OCI-LY3 (cell line): Measurements from ENCODE around the gene CLIC6.

Experiments used
- H2AFZ ChIP-seq: fragments of 200-600, 300-600 bp; shearing (Covaris generic); 2 replicates; pipeline ENCODE4 v1.6.0; 2014; ENCODE audit warnings: antibody characterized with exemption, low read depth, low read length
- H3K27ac ChIP-seq: fragments of 200-600, 300-600 bp; sonication (generic); 2 replicates; pipeline ENCODE4 v1.5.1; 2014; ENCODE audit warnings: mild to moderate bottlenecking, low read length, moderate library complexity, mixed read lengths
- H3K27me3 ChIP-seq: fragments of 200-600, 300-600 bp; sonication (generic); 2 replicates; pipeline ENCODE4 v1.6.1; 2014; ENCODE audit warnings: low read depth, low read length, mixed read lengths
- H3K36me3 ChIP-seq: fragments of 200-600, 300-600 bp; sonication (generic); replicated peaks from 2 replicates; pipeline ENCODE3; 2014; ENCODE audit warnings: low read depth, low read length, mixed read lengths
- H3K4me1 ChIP-seq: fragments of 300-600, 200-600 bp; sonication (generic); 2 replicates; pipeline ENCODE4 v1.6.1; 2014; ENCODE audit warnings: low read length, mixed read lengths
- H3K4me2 ChIP-seq: fragments of 200-600, 300-600 bp; sonication (generic); 2 replicates; pipeline ENCODE4 v1.6.1; 2014; ENCODE audit warnings: low read length, mixed read lengths
- H3K4me3 ChIP-seq: fragments of 300-600, 200-600 bp; sonication (generic); 2 replicates; pipeline ENCODE4 v1.5.1; 2014; ENCODE audit warnings: antibody characterized with exemption, mild to moderate bottlenecking, low read length, moderate library complexity
- H3K79me2 ChIP-seq: fragments of 300-600, 200-600 bp; shearing (Covaris generic); 2 replicates; pipeline ENCODE4 v1.6.1; 2014; ENCODE audit warnings: mild to moderate bottlenecking, low read length, mixed read lengths
- H3K9ac ChIP-seq: fragments of 300-600, 200-600 bp; shearing (Covaris generic); 2 replicates; pipeline ENCODE4 v1.6.0; 2014; ENCODE audit warnings: mild to moderate bottlenecking, low read length, moderate library complexity
- H3K9me3 ChIP-seq: fragments of 200-600, 300-600 bp; shearing (Covaris generic); 2 replicates; pipeline ENCODE4 v1.6.1; 2014; ENCODE audit warnings: low read length, mixed read lengths; ENCODE audit not compliant: insufficient read depth
- H4K20me1 ChIP-seq: fragments of 200-600, 300-600 bp; sonication (generic); 2 replicates; pipeline ENCODE4 v1.6.1; 2016; ENCODE audit warnings: low read length, mixed read lengths; ENCODE audit not compliant: insufficient read depth
- CTCF ChIP-seq: fragments of 200-600, 300-600 bp; sonication (generic); IDR thresholded peaks from 2 replicates; pipeline ENCODE4 v1.5.1; 2014; ENCODE audit warnings: antibody characterized with exemption, low read length, low read depth
- EZH2phosphoT487 ChIP-seq: fragments of 200-600 bp; shearing (Covaris generic); IDR thresholded peaks from 2 replicates; pipeline ENCODE4 v1.6.1; 2018; ENCODE audit warnings: antibody characterized with exemption, mixed run types, low read depth

The CLIC6 gene

GRCh38 chr21:34697826-34698225 lies 29.0 kb downstream of the CLIC6 start:
- no peak for TF ChIP-seq CTCF
- TF ChIP-seq EZH2phosphoT487 = no peak
- Histone ChIP-seq H3K4me2 (no peak overlapping the region), H3K9me3 (no peaks in the 10 kb centered on the region), H3K9ac (no peak overlapping the region), H2AFZ (no peak overlapping the region), H3K36me3 (no peaks in the 10 kb centered on the region), H3K4me3 (no peak overlapping the region), H3K27ac (no peak overlapping the region), H3K4me1 (peaks cover 33% of the 10 kb centered on the region), H4K20me1 (no peaks in the 10 kb centered on the region), H3K79me2 (no peaks in the 10 kb centered on the region), H3K27me3 (no peaks in the 10 kb centered on the region)

GRCh38 chr21:34698270-34699015 lies 29.6 kb downstream of the CLIC6 start:
- Histone ChIP-seq H3K36me3 (no peaks in the 10 kb centered on the region), H3K4me3 (no peak overlapping the region), H3K27ac (no peak overlapping the region), H3K9ac (no peak overlapping the region), H3K4me2 (no peak overlapping the region), H3K79me2 (no peaks in the 10 kb centered on the region), H3K4me1 (peaks cover 27% of the 10 kb centered on the region), H3K9me3 (no peaks in the 10 kb centered on the region), H4K20me1 (no peaks in the 10 kb centered on the region), H2AFZ (no peak overlapping the region), H3K27me3 (no peaks in the 10 kb centered on the region)
- TF ChIP-seq EZH2phosphoT487 = no peak
- TF ChIP-seq CTCF = no peak

- Histone ChIP-seq H3K36me3 (no peaks in the 10 kb centered on the region), H3K4me1 (peaks cover 12% of the 10 kb centered on the region), H3K4me3 (no peak overlapping the region), H3K79me2 (no peaks in the 10 kb centered on the region), H2AFZ (no peak overlapping the region), H3K9me3 (no peaks in the 10 kb centered on the region), H3K27me3 (no peaks in the 10 kb centered on the region), H3K4me2 (peak overlapping the region; percentile 24; the same call in 1 of the 2 replicates), H4K20me1 (no peaks in the 10 kb centered on the region), H3K27ac (no peak overlapping the region), H3K9ac (no peak overlapping the region)
- no peak for TF ChIP-seq CTCF
These were observed 31.8 kb downstream of the CLIC6 start for GRCh38 chr21:34700605-34701004.

- Histone ChIP-seq H2AFZ (no peak overlapping the region), H3K9me3 (no peaks in the 10 kb centered on the region), H3K27ac (no peak overlapping the region), H3K9ac (no peak overlapping the region), H3K4me3 (no peak overlapping the region), H4K20me1 (no peaks in the 10 kb centered on the region), H3K4me1 (peaks cover 3% of the 10 kb centered on the region; the same call in 1 of the 2 replicates), H3K36me3 (no peaks in the 10 kb centered on the region), H3K27me3 (no peaks in the 10 kb centered on the region), H3K79me2 (no peaks in the 10 kb centered on the region), H3K4me2 (no peak overlapping the region)
- no peak for TF ChIP-seq CTCF
- no peak for TF ChIP-seq EZH2phosphoT487
These were observed 32.9 kb downstream of the CLIC6 start for GRCh38 chr21:34701726-34702125.
